GM18519 (cell line): ENCODE results near the gene NGDN.
"Not testable (repeated sequence)": the region's sequence is repeated elsewhere in the genome, so short reads cannot be mapped to it uniquely, and the experiment has no call there.

Source experiments
- ATAC-seq: cut with Tn5 transposase; IDR thresholded peaks from one replicate; pipeline ENCODE4 v1.9.1; 2021; ENCODE audit warnings: mild to moderate bottlenecking, moderate library complexity; ENCODE audit not compliant: unreplicated experiment, low FRiP score

Gene NGDN

GRCh38 chr14:23438101-23438971 is 31.2 kb upstream of the NGDN start:
- no peak for ATAC-seq

GRCh38 chr14:23439107-23439835 is 30.2 kb upstream of the NGDN start:
- no peak for ATAC-seq

GRCh38 chr14:23441076-23441475 is 28.4 kb upstream of the NGDN start:
- ATAC-seq, result no peak

- ATAC-seq, result no peak
Observed at GRCh38 chr14:23442721-23443356, 26.7 kb upstream of the NGDN start.

- ATAC-seq, result no peak
Observed at GRCh38 chr14:23443411-23443812, 26.1 kb upstream of the NGDN start.

GRCh38 chr14:23443881-23444280 is 25.6 kb upstream of the NGDN start:
- no peak for ATAC-seq

DNA sequence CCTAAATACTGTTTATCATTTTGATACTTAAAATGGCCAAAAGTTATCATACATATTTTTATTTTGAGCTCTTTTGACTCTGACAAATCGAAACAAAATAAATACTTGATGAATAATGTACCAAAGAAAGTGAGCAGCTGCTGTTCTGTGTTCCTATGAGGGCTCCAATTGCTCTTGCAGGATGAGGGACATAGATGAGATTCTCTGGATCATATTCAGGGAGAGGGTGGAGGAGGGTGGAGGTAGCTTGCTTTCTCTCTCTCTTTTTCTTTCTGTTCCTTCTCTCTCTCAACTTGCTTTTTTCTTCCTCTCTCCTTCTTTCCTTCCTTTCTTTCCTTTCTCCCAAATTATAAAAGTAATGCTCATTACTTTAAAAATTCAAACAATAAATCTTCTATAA is 25.2 kb upstream of the NGDN start:
- ATAC-seq, result no peak

GRCh38 chr14:23445773-23446172 is 23.7 kb upstream of the NGDN start:
- no peak for ATAC-seq

GRCh38 chr14:23446291-23446851 is 23.1 kb upstream of the NGDN start:
- ATAC-seq, result no peak

GRCh38 chr14:23447361-23448350 is 21.8 kb upstream of the NGDN start:
- no peak for ATAC-seq

GRCh38 chr14:23449314-23449713 is 20.2 kb upstream of the NGDN start:
- no peak for ATAC-seq

DNA sequence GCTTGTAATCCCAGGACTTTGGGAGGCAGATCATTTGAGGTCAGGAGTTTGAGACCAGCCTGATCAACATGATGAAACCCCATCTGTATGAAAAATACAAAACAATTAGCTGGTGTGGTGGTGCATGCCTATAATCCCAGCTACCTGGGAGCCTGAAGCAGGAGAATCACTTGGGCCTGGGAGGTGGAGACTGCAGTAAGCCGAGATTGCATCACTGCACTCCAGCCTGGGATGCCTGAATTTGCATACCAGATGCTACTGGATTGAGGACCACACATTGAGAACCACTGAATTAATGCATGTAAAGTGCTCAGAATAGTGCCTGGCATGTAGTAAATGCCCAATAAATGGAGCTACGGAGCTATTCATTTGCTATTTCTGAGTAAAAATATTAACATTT is 19.1 kb upstream of the NGDN start:
- ATAC-seq, result no peak

GRCh38 chr14:23452237-23452636 is 17.3 kb upstream of the NGDN start:
- ATAC-seq, result no peak

GRCh38 chr14:23454445-23454856 is 15.1 kb upstream of the NGDN start:
- no peak for ATAC-seq

- not testable (repeated sequence) for ATAC-seq
Observed at GRCh38 chr14:23456883-23457586, 12.5 kb upstream of the NGDN start.

GRCh38 chr14:23457587-23458445 is 11.7 kb upstream of the NGDN start:
- no peak for ATAC-seq

GRCh38 chr14:23460960-23461359 is 8.5 kb upstream of the NGDN start:
- ATAC-seq, result no peak

DNA sequence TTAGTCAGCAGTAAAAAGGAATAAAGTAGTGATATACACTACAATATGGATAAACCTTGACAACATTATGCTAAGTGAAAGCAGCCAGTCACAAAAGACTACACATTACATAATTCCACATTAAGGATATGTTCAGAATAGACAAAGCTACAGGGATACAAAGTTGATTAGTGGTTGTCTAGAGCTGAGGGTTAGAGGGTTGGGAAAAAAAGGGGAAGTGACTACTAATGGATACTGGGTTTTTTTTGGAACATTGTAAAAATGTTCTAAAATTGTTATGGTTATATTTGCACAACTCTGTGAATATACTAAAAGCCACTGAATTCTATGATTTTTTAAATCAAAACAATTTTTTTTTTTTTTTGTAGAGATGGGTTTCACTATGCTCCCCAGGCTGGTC is 4.8 kb upstream of the NGDN start:
- no peak for ATAC-seq
